ENCODE results near the gene SALL3. TPM values are rescaled to one million over a fixed set of nuclear protein-coding genes. Genes with fewer than 3 reads are reported as not detected.
"Not testable (repeated sequence)": the region's sequence is repeated elsewhere in the genome, so short reads cannot be mapped to it uniquely, and the experiment has no call there.

SALL3 gene
- total RNA-seq, 1 experiment from 2014 or later = not detected

GRCh38 chr18:78950386-78950785 lies 29.2 kb upstream of the SALL3 start:
- H3K4me3 ChIP-seq = no peak overlapping the region
- no peaks in the 10 kb centered on the region for H3K4me1 ChIP-seq
- DNase-seq = no peak
- no peak overlapping the region for H3K27ac ChIP-seq
- no peaks in the 10 kb centered on the region for H3K36me3 ChIP-seq
- H3K27me3 ChIP-seq = no peaks in the 10 kb centered on the region
- no peaks in the 10 kb centered on the region for H3K9me3 ChIP-seq (replicated peaks)

- Histone ChIP-seq H3K9me3 (replicated peaks) (no peaks in the 10 kb centered on the region), H3K27me3 (no peaks in the 10 kb centered on the region), H3K27ac (no peak overlapping the region), H3K4me3 (no peak overlapping the region), H3K36me3 (no peaks in the 10 kb centered on the region), H3K4me1 (no peaks in the 10 kb centered on the region)
- no peak for DNase-seq
Measured at GRCh38 chr18:78953566-78953965, 26.1 kb upstream of the SALL3 start.

DNA sequence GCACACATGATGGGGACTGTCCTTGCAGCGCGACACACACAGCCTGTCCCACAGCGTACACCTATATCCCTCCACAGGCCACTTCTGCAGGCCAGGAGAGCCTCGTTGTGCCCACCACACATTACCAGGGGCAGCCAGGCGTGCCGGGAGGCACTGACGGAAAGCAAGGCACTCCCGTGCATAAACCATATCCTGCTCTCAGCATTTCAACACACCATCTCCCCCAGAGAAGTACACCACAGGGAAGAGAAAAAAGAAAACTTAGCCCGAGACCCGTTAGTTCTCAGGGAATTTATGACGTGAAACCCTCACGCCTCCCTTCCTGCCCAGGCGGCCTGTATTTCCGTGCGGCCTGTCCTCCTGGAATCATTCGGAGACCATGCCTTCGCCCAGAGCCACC lies 24.6 kb upstream of the SALL3 start:
- no peaks in the 10 kb centered on the region for H3K36me3 ChIP-seq
- no peaks in the 10 kb centered on the region for H3K27me3 ChIP-seq
- H3K27ac ChIP-seq = no peak overlapping the region
- H3K9me3 ChIP-seq (replicated peaks) = no peaks in the 10 kb centered on the region
- H3K4me1 ChIP-seq = no peaks in the 10 kb centered on the region
- no peak for DNase-seq
- no peak overlapping the region for H3K4me3 ChIP-seq

DNA sequence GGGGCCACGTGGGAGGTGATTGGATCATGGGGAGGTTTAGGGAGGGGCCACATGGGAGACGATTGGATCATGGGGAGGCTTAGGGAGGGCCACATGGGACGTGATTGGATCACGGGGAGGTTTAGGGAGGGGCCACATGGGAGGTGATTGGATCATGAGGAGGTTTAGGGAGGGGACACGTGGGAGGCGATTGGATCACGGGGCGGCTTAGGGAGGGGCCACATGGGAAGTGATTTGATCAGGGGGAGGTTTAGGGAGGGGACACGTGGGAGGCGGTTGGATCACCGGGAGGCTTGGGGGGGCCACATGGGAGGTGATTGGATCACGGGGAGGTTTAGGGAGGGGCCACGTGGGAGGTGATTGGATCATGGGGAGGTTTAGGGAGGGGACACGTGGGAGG lies 22.5 kb upstream of the SALL3 start:
- no peaks in the 10 kb centered on the region for H3K36me3 ChIP-seq
- DNase-seq = no peak
- H3K4me3 ChIP-seq = no peak overlapping the region
- H3K4me1 ChIP-seq = no peaks in the 10 kb centered on the region
- H3K27me3 ChIP-seq = no peaks in the 10 kb centered on the region
- no peak overlapping the region for H3K27ac ChIP-seq
- H3K9me3 ChIP-seq (replicated peaks) = no peaks in the 10 kb centered on the region

DNA sequence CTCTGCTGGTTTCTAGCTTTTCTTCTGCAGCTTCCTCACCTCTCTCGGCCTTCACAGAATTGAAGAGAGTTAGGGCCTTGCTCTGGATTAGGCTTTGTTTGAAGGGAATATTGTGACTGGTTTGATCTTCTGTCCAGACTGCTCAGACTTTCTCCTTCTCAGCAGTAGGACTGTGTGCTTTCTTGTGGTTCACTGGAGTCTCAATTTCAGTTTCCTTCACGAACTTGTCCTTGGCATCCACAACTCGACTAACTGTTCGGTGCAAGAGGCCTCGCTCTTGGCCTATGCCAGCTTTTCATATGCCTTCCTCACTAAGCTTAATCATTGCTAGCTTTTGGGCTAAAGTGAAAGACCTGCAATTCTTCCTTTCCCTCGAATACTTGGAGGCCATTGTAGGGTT lies 18.9 kb upstream of the SALL3 start:
- H3K9me3 ChIP-seq (replicated peaks) = no peaks in the 10 kb centered on the region
- DNase-seq = no peak
- no peaks in the 10 kb centered on the region for H3K27me3 ChIP-seq

GRCh38 chr18:78962098-78962497 lies 17.5 kb upstream of the SALL3 start:
- no peaks in the 10 kb centered on the region for H3K27me3 ChIP-seq
- H3K4me3 ChIP-seq = no peak overlapping the region

More for the DNA sequence above, 18.9 kb upstream of the SALL3 start:
- Histone ChIP-seq H3K4me1 (no peaks in the 10 kb centered on the region), H3K27ac (no peak overlapping the region), H3K36me3 (no peaks in the 10 kb centered on the region), H3K4me3 (no peak overlapping the region)

GRCh38 chr18:78964727-78965126 lies 14.9 kb upstream of the SALL3 start:
- H3K4me1 ChIP-seq; H3K9me3 ChIP-seq (replicated peaks); H3K4me3 ChIP-seq; DNase-seq; H3K27me3 ChIP-seq; H3K27ac ChIP-seq; H3K36me3 ChIP-seq: not testable (repeated sequence)

More at GRCh38 chr18:78962098-78962497, 17.5 kb upstream of the SALL3 start:
- no peak for DNase-seq
- Histone ChIP-seq H3K27ac (no peak overlapping the region), H3K9me3 (replicated peaks) (no peaks in the 10 kb centered on the region), H3K36me3 (no peaks in the 10 kb centered on the region), H3K4me1 (no peaks in the 10 kb centered on the region)

DNA sequence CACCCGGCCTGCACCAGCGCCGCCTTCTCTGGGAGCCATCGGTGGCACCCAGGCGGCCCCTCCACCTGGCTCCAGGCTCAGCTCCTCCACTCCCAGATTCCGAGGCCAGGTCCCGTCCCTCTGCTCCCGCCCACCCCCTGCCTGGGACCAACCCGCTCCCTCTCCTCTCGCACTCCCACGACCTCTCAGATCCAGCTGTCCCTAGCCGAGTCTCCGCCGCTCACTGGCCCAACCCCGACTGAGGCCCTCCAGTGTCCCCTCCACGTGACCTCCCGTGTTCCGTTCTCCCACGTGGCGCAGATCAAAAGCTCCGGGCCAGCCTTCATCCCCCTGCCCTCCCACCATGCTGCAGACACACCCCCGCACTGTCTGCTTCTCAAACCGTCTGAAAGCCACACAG lies 14.4 kb upstream of the SALL3 start:
- Histone ChIP-seq H3K27ac (no peak overlapping the region), H3K4me3 (no peak overlapping the region), H3K36me3 (no peaks in the 10 kb centered on the region), H3K9me3 (replicated peaks) (no peaks in the 10 kb centered on the region), H3K27me3 (no peaks in the 10 kb centered on the region), H3K4me1 (no peaks in the 10 kb centered on the region)
- DNase-seq = no peak

- H3K4me3 ChIP-seq = no peak overlapping the region
Measured at GRCh38 chr18:78965917-78966792, 13.5 kb upstream of the SALL3 start.

GRCh38 chr18:78966793-78967106 lies 12.9 kb upstream of the SALL3 start:
- Histone ChIP-seq H3K27ac (no peak overlapping the region), H3K4me3 (no peak overlapping the region), H3K27me3 (no peaks in the 10 kb centered on the region), H3K9me3 (replicated peaks) (no peaks in the 10 kb centered on the region), H3K4me1 (no peaks in the 10 kb centered on the region), H3K36me3 (no peaks in the 10 kb centered on the region)
- DNase-seq = no peak

More at GRCh38 chr18:78965917-78966792, 13.5 kb upstream of the SALL3 start:
- no peaks in the 10 kb centered on the region for H3K27me3 ChIP-seq
- no peak for DNase-seq
- no peaks in the 10 kb centered on the region for H3K9me3 ChIP-seq (replicated peaks)
- H3K27ac ChIP-seq = no peak overlapping the region
- H3K36me3 ChIP-seq = no peaks in the 10 kb centered on the region
- H3K4me1 ChIP-seq = no peaks in the 10 kb centered on the region

- no peaks in the 10 kb centered on the region for H3K9me3 ChIP-seq (replicated peaks)
- no peak for DNase-seq
- H3K4me1 ChIP-seq = no peaks in the 10 kb centered on the region
- no peak overlapping the region for H3K27ac ChIP-seq
- no peaks in the 10 kb centered on the region for H3K36me3 ChIP-seq
- no peaks in the 10 kb centered on the region for H3K27me3 ChIP-seq
- H3K4me3 ChIP-seq = no peak overlapping the region
Measured at GRCh38 chr18:78967692-78968091, 11.9 kb upstream of the SALL3 start.

GRCh38 chr18:78969574-78970315 lies 9.9 kb upstream of the SALL3 start:
- Histone ChIP-seq H3K4me3 (no peak overlapping the region), H3K4me1 (no peaks in the 10 kb centered on the region), H3K27ac (no peak overlapping the region), H3K27me3 (no peaks in the 10 kb centered on the region), H3K36me3 (no peaks in the 10 kb centered on the region), H3K9me3 (replicated peaks) (no peaks in the 10 kb centered on the region)
- DNase-seq = no peak

DNA sequence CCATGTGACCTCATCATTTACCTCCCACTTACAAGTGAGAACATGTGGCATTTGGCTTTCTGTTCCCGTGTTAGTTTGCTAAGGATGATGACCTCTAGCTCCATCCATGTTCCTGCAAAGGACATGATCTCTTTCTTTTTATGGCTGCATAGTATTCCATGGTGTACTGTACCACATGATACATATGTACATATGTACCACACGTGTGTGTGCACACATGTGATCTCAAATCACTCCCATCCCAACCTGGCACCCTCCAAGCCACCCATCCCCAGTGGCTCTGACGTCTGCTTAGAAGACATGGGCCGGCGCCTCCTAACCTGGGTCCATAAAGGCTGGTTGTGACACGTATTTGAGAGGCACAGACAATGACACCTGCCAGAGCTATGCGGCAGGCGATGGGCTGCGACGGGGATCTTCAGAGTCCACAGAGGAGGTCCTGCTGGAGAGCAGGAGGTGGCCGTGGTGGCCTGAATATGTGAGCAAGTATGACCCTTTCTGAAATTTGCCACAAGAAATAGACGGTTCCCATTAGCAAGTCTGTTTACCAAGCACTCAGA lies 8.8 kb upstream of the SALL3 start:
- DNase-seq = no peak
- H3K27ac ChIP-seq = no peak overlapping the region
- no peak overlapping the region for H3K4me3 ChIP-seq
- H3K4me1 ChIP-seq = no peaks in the 10 kb centered on the region
- no peaks in the 10 kb centered on the region for H3K9me3 ChIP-seq (replicated peaks)
- H3K27me3 ChIP-seq = no peaks in the 10 kb centered on the region
- no peaks in the 10 kb centered on the region for H3K36me3 ChIP-seq

- Histone ChIP-seq H3K27ac (no peak overlapping the region), H3K27me3 (no peaks in the 10 kb centered on the region), H3K4me1 (no peaks in the 10 kb centered on the region), H3K36me3 (no peaks in the 10 kb centered on the region), H3K9me3 (replicated peaks) (no peaks in the 10 kb centered on the region), H3K4me3 (no peak overlapping the region)
- no peak for DNase-seq
Measured at GRCh38 chr18:78971511-78972245, 7.9 kb upstream of the SALL3 start.

Measured in SJCRH30 (cell line).